NCI-H2196 treated with DMSO at 0.1 percent for 48 hours (cell line): ENCODE measurements around the gene RABL6.
A peak's percentile ranks its signal among the peaks of the same experiment; 100 is the strongest.
"Not testable (repeated sequence)": the region's sequence is repeated elsewhere in the genome, so short reads cannot be mapped to it uniquely, and the experiment has no call there.

Experiments
- DNase-seq: peaks from one replicate; lab custom pipeline; 2025; ENCODE audit not compliant: unreplicated experiment; lab: John Stamatoyannopoulos, UW

RABL6 gene

GRCh38 chr9:136793086-136793946 lies 14.4 kb upstream of the RABL6 start:
- DNase-seq = no peak

- DNase-seq = no peak
Measured at GRCh38 chr9:136794281-136794999, 13.3 kb upstream of the RABL6 start.

GRCh38 chr9:136795000-136795348 lies 12.8 kb upstream of the RABL6 start:
- DNase-seq = no peak

DNA sequence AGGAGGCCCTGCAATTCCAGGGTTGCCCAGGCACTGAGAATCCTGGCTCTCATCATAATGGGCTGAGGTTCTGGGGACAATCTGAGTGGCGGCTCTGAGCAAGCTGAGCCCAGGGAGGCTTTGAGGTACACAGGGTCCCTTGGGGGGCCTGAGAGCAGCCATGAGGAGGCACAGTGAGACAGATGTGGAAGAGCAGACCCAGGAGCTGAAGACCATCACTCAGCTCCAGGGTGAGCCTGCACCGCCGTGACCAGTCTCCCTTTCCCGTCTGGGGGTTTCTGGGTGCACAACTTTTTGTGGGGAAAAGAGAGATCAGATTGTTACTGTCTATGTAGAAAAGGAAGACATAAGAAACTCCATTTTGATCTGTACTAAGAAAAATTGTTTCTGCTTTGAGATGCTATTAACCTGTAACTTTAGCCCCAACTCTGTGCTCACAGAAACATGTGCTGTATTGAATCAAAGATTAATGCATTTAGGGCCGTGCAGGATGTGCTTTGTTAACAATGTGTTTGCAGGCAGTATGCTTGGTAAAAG lies 11.4 kb upstream of the RABL6 start, which contains the start of gene CCDC183:
TSS of gene CCDC183 (plus strand) at position 101 of the 537 bp plus-strand sequence. CDS start at position 161, 60 bp downstream.
- DNase-seq = no peak

GRCh38 chr9:136796775-136797347 lies 10.9 kb upstream of the RABL6 start:
- not testable (repeated sequence) for DNase-seq

- no peak for DNase-seq
Measured at GRCh38 chr9:136798708-136799078, 9.1 kb upstream of the RABL6 start.

DNA sequence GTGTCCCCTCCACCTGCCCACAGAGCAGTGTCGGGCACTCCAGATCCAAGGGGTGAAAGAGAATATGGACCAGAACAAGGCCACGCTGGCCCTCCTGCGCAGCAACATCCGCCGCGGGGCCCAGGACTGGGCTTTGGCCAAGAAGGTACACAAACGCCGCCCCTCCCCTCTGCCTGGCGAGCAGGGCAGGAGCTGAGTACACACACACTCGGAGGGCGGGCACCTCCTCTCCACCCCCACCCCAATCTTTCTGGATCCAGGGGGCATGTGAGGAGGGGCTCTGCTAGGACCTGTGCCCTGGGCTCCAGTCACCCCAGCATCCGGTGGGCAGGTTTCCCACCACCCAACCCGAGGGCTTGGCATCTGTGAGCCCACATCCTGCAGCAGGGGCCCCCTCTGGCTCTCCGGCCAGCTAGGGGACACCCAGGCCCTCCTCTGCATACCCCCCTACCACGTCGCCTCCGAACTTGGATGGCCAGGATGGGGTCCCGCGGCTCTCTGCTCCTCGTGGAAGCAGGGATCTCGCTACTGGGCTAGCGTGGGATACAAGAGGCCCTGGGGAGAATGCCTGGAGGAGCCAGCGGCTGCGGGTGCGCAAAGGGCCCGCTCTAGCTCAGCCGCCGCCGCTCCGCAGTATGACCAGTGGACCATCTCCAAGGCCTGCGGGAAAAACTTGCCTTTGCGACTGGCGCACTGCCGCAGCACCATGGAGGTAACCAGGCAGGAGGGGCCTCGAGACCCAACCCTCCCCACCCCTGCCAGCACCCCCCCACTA lies 8.5 kb upstream of the RABL6 start:
- peak; percentile 44 for DNase-seq

DNA sequence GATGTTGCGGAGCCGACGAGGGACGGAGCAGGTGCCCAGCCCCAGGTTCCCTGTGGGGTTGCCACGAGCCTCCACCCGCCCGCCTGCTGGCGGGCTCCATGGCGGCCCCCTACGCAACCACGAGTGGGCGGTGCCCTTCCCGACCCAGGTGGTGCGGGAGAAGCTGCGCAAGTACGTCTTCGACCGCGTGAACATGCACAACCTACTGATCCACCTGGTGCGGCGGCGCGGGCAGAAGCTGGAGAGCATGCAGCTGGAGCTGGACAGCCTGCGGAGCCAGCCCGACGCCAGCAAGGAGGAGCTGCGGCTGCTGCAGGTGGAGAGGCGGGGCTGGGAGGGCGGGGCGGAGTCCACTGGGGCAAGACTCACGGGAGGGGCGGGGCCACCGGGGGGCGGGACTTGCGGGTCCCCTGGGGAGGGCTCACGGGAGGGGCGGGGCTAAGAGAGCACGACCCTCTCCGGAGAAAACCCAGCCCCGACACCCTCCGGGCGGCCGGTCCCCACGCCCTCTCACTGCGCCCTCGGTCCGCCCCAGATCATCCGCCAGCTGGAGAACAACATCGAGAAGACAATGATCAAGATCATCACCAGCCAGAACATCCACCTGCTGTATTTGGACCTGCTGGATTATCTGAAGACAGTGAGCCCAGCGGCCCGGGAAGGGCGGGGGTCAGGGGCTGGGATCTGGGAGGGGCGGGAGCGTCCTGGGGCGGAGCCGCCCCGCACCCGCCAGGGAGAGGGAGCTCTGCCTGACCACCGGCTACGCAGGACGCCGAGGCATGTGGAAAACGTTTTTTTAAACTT lies 7.7 kb upstream of the RABL6 start:
- DNase-seq = peak; percentile 91

DNA sequence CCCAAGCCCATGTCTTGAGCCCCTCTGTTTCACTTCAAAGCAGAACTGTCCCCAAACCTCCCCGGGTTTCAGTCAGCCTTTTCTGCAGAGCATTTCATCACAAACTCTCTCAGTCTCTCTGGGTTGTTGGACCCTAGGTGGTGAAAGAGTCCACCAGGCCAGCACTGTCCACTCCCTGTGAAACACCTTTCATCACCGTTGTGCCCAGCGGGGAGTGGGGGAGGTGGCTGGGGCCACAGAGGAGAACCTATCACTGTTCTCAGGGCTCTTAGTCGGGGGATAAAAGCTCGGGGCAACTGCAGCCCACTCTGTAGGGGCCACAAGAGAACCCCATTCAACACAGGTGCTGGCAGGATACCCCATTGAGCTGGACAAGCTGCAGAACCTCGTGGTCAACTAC lies 5.4 kb upstream of the RABL6 start:
- no peak for DNase-seq

DNA sequence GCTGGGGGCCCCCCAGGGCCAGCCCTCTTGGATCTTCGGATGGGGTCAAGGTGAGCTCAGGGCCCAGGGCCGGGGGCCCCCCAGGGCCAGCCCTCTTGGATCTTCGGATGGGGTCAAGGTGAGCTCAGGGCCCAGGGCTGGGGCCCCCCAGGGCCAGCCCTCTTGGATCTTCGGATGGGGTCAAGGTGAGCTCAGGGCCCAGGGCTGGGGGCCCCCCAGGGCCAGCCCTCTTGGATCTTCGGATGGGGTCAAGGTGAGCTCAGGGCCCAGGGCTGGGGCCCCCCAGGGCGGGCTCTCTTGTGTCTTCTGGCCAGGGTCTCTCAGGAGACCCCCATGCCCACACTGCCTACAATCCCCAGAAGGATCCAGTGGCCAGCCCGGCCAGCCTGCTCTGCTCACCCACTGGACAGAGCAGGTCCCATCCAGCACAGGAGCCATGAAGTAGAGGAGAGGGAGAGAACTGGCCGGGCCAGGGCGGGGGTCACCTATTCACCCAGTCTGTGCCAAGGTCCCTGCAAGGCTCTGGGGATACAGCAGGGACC lies 4.7 kb upstream of the RABL6 start:
- not testable (repeated sequence) for DNase-seq

GRCh38 chr9:136803551-136804508 lies 3.9 kb upstream of the RABL6 start:
- no peak for DNase-seq

GRCh38 chr9:136804509-136805206 lies 3.1 kb upstream of the RABL6 start:
- no peak for DNase-seq

GRCh38 chr9:136805207-136805740 lies 2.5 kb upstream of the RABL6 start:
- DNase-seq = no peak

- no peak for DNase-seq
Measured at GRCh38 chr9:136806067-136806466, 1.7 kb upstream of the RABL6 start.

- DNase-seq = no peak
Measured at GRCh38 chr9:136806631-136807201, 1.0 kb upstream of the RABL6 start.

GRCh38 chr9:136808075-136808805 lies 492 bp downstream of the RABL6 start:
- DNase-seq = no peak

- no peak for DNase-seq
Measured at GRCh38 chr9:136808806-136809158, 1.0 kb downstream of the RABL6 start.
